GM18858 (cell line): ENCODE measurements around the gene QSOX1.

Experiments used
- ATAC-seq: cut with Tn5 transposase; IDR thresholded peaks from one replicate; pipeline ENCODE4 v1.9.1; 2021; ENCODE audit not compliant: unreplicated experiment

The QSOX1 gene

GRCh38 chr1:180211156-180211859, 56.6 kb downstream of the QSOX1 start:
- no peak for ATAC-seq

GRCh38 chr1:180211860-180212229, 57.2 kb downstream of the QSOX1 start:
- no peak for ATAC-seq

- no peak for ATAC-seq
These were observed 58.9 kb downstream of the QSOX1 start for GRCh38 chr1:180213401-180214170.

- ATAC-seq: no peak
These were observed 61.4 kb downstream of the QSOX1 start for GRCh38 chr1:180215856-180216625.

GRCh38 chr1:180217006-180217405, 62.3 kb downstream of the QSOX1 start:
- ATAC-seq: no peak

- ATAC-seq: no peak
These were observed 64.4 kb downstream of the QSOX1 start for GRCh38 chr1:180218806-180219765.

GRCh38 chr1:180219776-180220175, 65.1 kb downstream of the QSOX1 start:
- no peak for ATAC-seq

GRCh38 chr1:180221462-180221861, 66.8 kb downstream of the QSOX1 start:
- ATAC-seq: no peak

GRCh38 chr1:180224902-180225301, 70.2 kb downstream of the QSOX1 start:
- ATAC-seq: no peak

GRCh38 chr1:180225403-180225802, 70.7 kb downstream of the QSOX1 start:
- no peak for ATAC-seq

- no peak for ATAC-seq
These were observed 73.4 kb downstream of the QSOX1 start for GRCh38 chr1:180227861-180228647.

GRCh38 chr1:180228648-180229482, 74.2 kb downstream of the QSOX1 start:
- no peak for ATAC-seq

GRCh38 chr1:180229483-180230415, 75.1 kb downstream of the QSOX1 start, which contains the start of gene LHX4:
TSS of gene LHX4 (plus strand) at chr1:180230264. CDS start at chr1:180230530, 266 bp downstream.
- no peak for ATAC-seq

- no peak for ATAC-seq
These were observed 75.7 kb downstream of the QSOX1 start for GRCh38 chr1:180230416-180230790.

- ATAC-seq: no peak
These were observed 76.3 kb downstream of the QSOX1 start for GRCh38 chr1:180230791-180231505.

- no peak for ATAC-seq
These were observed 76.8 kb downstream of the QSOX1 start for GRCh38 chr1:180231506-180231921.

- no peak for ATAC-seq
These were observed 77.3 kb downstream of the QSOX1 start for GRCh38 chr1:180231936-180232335.
